Activated T-cell treated with anti-CD3 and anti-CD28 coated beads for 48 hours (primary cell): ENCODE data around the gene RIN3.

Source experiments
- DNase-seq: peaks from one replicate; pipeline ENCODE4 v3.0.0-alpha.2; 2020; ENCODE audit warnings: low read depth

RIN3 gene

GRCh38 chr14:92575061-92575747 lies 61.6 kb downstream of the RIN3 start:
- DNase-seq: no peak

DNA sequence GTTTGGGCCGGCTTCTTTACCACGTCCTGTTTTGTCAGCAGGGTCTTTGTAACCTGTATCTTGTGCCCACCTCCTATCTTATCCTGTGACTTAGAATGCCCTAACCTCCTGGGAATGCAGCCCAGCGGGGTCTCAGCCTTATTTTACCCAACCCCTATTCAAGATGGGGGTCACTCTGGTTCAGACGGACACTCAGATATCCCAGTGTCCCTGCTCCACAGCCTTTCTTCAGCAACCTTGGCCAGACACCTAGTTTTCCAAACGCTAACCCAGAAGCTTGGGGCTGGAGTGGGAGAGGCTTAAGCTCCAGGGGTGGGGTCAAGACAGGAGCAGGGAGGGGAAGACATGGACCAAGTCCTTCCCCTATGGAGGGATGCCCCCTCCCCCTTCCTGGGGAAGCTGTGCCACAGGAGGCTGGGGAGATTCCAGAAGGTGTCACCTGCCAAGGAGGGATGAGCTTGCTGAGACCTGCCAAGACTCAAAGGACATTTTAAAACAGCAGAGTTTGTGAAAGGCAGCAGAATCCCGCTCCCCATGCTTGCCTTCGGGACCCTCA lies 62.2 kb downstream of the RIN3 start:
- no peak for DNase-seq

DNA sequence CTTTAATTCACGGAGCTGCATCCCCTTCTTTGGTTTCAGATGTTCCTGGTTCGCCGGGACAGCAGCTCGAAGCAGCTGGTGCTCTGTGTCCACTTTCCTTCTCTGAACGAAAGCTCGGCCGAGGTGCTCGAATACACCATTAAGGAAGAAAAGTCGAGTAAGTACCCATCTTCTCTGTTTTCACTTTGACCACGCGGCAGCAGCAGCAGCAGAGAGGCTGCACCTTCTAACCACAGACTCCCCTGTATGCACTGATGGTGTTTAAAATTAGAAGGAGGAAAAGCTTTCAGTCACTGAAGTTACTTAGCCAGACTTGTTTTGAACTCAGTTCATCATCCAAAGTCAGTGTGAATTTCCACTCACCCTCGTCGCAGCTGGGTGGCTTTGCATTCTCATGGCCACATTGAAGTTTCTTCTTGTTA lies 63.8 kb downstream of the RIN3 start:
- no peak for DNase-seq

- no peak for DNase-seq
Observed at GRCh38 chr14:92578511-92578910, 64.9 kb downstream of the RIN3 start.

DNA sequence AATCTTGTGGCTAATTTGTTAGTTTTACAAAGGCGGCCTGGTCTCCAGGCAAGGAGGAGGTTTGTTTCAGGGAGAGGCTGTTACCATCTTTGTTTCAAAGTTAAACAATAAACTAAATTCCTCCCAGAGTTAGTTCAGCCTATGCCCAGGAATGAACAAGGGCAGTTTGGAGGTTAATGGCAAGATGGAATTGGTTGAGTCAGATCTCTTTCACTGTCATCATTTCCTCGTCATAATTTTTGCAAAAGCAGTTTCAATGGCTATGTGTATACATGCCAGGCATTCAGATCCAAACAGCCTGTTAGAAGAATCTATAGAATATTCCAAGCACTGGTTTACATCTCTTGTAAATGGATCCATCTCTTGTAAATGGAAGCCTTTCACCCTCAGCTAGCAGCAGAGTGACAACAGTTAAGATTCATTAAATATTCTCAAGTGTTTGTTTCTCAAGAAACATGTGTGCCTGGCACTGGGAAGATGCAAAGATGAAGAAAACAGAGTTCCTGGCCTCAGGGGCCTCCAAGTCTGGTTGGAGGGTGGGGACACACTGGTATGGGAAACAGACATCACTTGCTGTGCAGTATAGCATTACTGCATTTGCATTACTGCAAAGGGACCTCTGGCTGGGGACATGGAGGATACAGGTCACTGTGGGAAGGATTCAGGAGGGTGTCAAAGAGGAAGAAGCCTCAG lies 65.8 kb downstream of the RIN3 start:
- DNase-seq: no peak

DNA sequence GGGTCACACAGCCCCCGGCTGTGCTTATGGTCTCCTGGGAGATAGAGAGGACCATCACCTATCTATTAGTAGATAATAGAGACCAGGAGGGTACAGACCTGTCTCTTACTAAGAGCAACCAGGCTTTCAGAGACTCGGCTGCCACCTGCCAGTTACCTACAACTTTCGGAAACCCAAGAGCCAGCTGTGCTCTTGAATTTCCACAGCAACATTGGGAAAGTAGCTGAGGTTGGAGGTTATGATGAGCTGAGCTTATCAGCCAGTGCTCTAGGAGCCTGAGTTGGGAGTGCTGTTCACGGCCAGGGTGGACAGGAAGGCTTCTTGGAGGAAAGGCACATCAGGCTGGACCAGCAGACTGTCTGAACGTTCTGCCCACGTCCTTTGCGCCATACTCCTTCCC lies 67.6 kb downstream of the RIN3 start:
- DNase-seq: no peak

GRCh38 chr14:92581966-92582566 lies 68.5 kb downstream of the RIN3 start:
- DNase-seq: no peak

- no peak for DNase-seq
Observed at GRCh38 chr14:92582706-92583452, 69.3 kb downstream of the RIN3 start.

- no peak for DNase-seq
Observed at GRCh38 chr14:92584220-92584619, 70.6 kb downstream of the RIN3 start.

GRCh38 chr14:92584816-92585215 lies 71.2 kb downstream of the RIN3 start:
- DNase-seq: no peak

DNA sequence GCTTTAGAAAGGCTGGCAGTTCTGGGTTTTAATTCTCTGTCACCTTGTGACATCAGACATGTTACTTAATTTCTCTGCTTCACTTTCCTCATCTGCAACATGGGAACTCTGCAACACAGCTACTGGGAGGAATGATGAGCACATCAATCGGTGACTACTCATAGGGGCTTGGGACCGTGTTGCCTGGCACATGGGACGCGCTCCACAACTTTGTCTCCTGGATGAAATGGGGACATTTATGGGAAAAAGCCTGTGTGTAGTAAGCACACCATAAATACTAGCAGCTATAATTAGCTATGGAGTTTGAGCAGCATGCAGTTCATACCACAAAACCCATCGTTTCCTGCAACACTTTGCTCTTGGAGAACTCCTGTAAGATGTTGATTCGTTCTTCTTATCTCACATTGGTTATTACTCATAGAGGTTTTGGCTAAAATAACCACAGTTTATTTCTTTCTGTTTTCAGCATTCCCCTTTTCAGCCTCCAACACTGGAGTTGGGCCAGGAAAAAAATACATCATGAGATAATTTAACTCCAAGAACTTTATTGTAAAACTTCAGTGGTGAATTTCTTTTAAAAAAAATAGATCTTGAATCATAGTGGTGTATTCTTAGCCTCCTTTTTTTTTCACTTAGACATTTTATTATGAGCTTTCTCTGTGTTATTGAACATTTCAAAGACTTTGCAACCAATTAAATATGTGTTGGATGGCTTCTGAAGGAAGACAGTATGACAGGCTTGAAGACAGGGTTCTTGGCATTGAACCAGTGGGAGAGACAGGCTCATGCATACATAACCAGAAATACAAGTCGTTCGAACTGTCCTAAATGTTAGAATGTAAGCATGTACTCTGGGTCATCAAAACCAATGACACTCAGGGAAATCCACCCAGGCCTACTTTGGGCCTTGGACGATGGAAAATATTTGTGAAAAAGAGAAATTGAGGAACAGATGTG lies 72.7 kb downstream of the RIN3 start:
- no peak for DNase-seq

DNA sequence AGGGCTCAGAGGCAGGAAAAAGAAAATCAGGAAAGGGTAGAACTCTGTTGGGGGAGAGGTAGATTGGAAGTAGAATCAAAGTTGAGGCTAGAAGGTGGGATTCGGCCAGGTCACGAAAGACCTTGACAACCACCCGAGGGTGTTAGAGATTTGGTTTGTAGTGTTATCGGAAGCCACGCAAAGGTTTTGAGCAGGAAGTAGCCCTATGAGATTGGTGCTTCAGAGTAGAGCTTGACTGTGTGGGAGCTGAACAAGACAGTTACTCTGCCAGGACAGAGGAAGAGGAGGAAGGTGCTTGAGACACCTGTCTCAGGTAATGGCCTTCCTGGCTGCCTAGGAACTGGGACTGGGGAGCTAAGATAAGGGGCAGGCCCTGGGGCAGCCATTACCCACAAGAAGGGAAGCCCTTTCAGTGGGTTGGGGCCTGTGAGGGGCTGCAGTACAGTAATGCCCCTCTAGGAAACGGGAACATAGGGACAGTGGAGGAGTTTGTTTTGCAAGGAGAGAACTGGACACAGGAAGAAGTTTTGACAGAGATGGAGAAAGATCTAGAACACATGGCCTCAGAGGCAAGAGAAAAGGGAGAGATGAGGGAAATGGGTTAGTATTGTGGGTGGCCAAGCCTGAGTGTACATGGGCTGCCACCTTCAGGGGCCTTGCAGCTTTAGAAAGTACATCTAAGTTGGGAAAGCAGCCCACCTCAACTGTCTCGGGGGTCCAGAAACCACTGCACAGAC lies 73.5 kb downstream of the RIN3 start:
- no peak for DNase-seq

DNA sequence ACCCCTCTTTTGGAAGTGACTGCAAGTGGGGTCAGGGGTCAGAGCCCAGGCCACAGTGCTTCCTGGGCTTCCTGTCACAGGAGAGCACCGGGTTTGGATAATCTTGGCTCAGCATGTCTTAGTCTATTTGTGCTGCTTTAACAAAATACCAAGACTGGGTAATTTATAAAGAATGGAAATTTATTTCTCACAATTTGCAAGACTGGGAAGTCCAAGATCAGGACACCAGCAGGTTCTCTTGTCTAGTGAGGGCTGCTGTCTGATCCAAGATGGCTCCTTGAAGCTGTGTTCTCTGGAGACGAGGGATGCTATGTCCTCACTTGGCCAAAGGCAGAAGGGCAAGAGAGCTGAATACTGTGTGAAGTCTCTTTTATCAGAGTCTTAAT lies 74.1 kb downstream of the RIN3 start:
- no peak for DNase-seq

DNA sequence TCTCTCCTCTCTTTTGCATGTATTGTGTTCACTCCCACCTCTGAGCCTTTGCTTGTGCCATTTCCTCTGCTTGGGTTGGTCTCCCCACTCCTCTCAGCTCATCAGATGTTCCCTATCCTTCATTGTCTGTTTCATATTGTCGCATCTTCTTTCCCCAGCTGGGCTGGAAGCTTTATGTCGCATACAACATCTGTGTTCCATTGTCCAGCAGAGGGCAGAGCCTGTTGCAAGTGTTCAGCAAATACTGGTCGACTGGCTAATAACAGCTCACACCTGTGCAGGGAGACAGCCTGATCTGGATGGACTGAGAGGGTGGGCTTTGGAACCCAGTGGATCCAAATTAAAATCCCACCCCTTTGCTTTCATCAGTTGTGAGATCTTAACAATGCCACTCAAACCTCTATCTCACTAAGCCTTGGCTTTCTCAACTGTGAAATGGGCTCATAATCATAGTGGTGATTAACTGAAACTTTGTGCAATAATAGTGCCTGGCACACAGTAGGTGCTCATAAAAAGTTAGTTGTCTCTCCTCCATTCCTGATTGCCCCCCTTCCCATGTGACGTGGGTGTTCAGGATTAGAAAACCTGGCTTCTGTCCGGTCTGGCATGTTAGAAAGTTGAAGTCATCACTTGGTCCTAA lies 75.8 kb downstream of the RIN3 start:
- no peak for DNase-seq

GRCh38 chr14:92590176-92590575 lies 76.6 kb downstream of the RIN3 start:
- DNase-seq: no peak

- no peak for DNase-seq
Observed at GRCh38 chr14:92590941-92591340, 77.4 kb downstream of the RIN3 start.

DNA sequence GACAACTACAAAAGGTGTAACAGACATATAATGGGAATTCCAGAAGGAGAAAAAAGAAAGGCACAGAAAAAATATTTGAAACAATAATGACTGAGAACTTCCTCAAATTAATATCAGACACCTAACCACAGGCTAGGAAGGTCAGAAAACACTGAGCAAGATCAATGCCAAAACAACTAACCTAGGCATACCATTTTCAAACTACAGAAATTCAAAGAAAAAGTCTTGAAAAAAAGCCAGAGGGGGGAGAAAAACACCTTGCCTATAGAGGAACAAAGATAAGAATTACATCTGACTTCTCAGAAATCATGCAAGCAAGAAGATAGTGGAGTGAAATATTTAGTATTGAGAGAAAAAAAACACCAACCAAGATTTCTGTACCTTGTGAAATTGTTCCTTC lies 77.8 kb downstream of the RIN3 start:
- no peak for DNase-seq

DNA sequence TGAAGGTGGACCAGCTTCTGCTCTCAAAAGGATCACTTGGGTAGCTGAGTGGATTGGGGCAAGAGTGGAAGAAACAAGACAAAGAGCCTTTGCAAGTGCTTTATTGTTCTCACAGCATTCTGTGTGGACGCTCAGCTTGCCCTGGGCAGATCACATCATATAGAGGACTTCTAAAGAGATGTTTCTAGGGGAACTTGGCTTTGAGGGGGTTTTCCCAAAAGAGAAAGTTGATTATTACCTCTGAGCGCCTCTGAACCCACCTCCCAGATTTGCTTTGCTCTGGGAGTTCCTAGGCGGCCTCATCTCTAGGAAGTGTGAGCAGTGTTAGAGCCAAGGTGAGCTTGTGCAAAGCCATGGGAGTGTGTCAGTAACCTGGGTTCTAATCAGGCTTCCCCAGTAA lies 81.7 kb downstream of the RIN3 start:
- DNase-seq: no peak

GRCh38 chr14:92596331-92596907 lies 82.8 kb downstream of the RIN3 start:
- DNase-seq: no peak
